BJ (cell line): ENCODE results near the gene MT3. TPM values are rescaled to one million over a fixed set of nuclear protein-coding genes. Genes with fewer than 3 reads are reported as not detected.

Experiments used
- CTCF ChIA-PET: fragments of 350-600 bp; formaldehyde crosslinking; extraction: SDS; loops from one replicate; lab custom pipeline; 2021; ENCODE audit warnings: antibody characterized with exemption, inconsistent platforms; lab: Yijun Ruan, JAX
- POLR2A ChIA-PET: fragments of 300-600 bp; sonication (Branson Sonifier 250); formaldehyde crosslinking; extraction: SDS; loops from one replicate; lab custom pipeline; 2021; ENCODE audit warnings: antibody characterized with exemption; lab: Charles Lee
- DNase-seq: peaks from one replicate; pipeline ENCODE4 v3.0.0-alpha.2; 2011; ENCODE audit warnings: low read depth
- H3K27me3 ChIP-seq: 2 replicates; pipeline ENCODE4 v1.6.0; 2011; ENCODE audit warnings: low read length; ENCODE audit not compliant: control insufficient read depth, insufficient read depth
- H3K36me3 ChIP-seq: 2 replicates; pipeline ENCODE4 v1.5.1; 2011; ENCODE audit warnings: low read length; ENCODE audit not compliant: control insufficient read depth, insufficient read depth
- H3K4me3 ChIP-seq: 2 replicates; pipeline ENCODE4 v1.5.1; 2011; ENCODE audit warnings: low read depth, mild to moderate bottlenecking, control low read depth, low read length
- polyA plus RNA-seq: library from polyadenylated mRNA; depleted of rRNA; stranded (reverse); fragments of >200 nt; gene quantifications from 2 replicates; pipeline ENCODE4 v1.2.3, GENCODE V29; 2011
- TF ChIP-seq, protein P1 (sequence below): IDR thresholded peaks from 2 replicates; pipeline ENCODE4 v1.5.1; 2011; ENCODE audit warnings: low read depth, mild to moderate bottlenecking, control low read depth, inconsistent platforms, low read length, moderate library complexity; ENCODE audit not compliant: insufficient read depth

Gene MT3
- polyA plus RNA-seq, 1 experiment: not detected

DNA sequence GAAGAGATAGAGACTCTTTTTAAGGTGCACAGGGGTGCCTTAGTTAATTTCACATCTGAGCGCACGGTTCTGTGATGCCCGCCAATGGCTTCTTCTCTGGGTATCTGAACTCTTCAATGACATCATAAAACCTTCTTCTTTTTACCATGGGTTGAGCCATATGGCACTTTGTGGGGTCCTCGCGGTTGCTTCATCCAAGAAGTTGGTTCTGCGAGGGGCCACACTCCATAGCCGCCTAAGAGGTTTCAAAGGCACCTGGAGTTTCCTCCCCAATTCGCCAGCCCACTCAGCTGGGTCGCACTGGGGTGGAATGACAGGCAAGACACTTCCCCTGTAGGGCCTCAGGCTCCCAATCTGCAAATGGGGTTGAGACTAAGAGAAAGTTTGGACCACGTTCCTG lies 34.9 kb upstream of the MT3 start:
- no peak for DNase-seq
- Histone ChIP-seq H3K36me3 (no peaks in the 10 kb centered on the region), H3K27me3 (peaks cover 8% of the 10 kb centered on the region), H3K4me3 (no peak overlapping the region)
- ChIA-PET CTCF (interaction anchor here (1.3 kb wide), 1 partner anchor 10 kb away, joined by 3 read pairs; the partner anchor contains the start of gene MT4), POLR2A (no interaction called here)
- TF ChIP-seq, protein P1, sequence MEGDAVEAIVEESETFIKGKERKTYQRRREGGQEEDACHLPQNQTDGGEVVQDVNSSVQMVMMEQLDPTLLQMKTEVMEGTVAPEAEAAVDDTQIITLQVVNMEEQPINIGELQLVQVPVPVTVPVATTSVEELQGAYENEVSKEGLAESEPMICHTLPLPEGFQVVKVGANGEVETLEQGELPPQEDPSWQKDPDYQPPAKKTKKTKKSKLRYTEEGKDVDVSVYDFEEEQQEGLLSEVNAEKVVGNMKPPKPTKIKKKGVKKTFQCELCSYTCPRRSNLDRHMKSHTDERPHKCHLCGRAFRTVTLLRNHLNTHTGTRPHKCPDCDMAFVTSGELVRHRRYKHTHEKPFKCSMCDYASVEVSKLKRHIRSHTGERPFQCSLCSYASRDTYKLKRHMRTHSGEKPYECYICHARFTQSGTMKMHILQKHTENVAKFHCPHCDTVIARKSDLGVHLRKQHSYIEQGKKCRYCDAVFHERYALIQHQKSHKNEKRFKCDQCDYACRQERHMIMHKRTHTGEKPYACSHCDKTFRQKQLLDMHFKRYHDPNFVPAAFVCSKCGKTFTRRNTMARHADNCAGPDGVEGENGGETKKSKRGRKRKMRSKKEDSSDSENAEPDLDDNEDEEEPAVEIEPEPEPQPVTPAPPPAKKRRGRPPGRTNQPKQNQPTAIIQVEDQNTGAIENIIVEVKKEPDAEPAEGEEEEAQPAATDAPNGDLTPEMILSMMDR: no peak

DNA sequence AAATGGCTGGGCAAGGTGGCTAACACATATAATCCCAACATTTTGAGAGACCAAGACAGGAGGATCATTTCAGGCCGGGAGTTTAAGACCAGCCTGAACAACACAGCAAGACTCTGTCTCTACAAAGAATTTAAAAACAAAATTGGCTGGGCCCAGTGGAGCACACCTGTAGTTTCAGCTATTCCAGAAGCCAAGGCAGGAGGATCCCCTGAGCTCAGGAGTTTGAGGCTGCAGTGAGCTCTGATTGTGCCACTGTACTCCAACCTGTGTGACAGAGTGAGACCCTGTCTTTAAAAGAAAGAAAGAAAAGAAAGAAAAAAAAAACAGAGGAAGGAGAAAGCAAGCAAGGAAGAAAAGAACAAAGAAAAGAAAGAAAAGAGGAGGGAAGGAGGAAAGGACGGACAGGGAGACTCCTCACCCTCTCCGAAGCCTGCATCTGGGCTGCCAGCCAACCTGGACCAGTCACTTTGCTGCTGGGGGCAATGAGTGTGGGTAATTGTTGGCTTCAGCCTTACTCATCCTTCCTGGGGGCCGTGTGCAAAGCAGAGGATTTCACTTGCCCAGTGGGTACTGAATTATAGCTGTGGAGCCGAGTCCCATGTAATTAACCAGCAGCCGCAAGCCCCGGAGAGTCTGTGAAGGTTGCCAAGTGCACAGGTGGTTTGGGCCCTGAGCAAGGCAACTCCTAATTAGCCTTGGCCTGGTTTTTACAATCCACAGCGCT lies 31.1 kb upstream of the MT3 start:
- no peak for DNase-seq
- no peaks in the 10 kb centered on the region for H3K36me3 ChIP-seq
- H3K4me3 ChIP-seq: no peak overlapping the region
- peaks cover 11% of the 10 kb centered on the region for H3K27me3 ChIP-seq
- POLR2A ChIA-PET: no interaction called here
- CTCF ChIA-PET: interaction anchor here (1.4 kb wide), 1 partner anchor 43 kb away, joined by 3 read pairs; no protein-coding TSS in a partner anchor
- TF ChIP-seq, protein P1: no peak

GRCh38 chr16:56559109-56559508 lies 30.2 kb upstream of the MT3 start:
- ChIA-PET POLR2A (no interaction called here), CTCF (no interaction called here)
- Histone ChIP-seq H3K36me3 (no peaks in the 10 kb centered on the region), H3K27me3 (peaks cover 8% of the 10 kb centered on the region), H3K4me3 (no peak overlapping the region)
- TF ChIP-seq, protein P1: no peak
- no peak for DNase-seq

DNA sequence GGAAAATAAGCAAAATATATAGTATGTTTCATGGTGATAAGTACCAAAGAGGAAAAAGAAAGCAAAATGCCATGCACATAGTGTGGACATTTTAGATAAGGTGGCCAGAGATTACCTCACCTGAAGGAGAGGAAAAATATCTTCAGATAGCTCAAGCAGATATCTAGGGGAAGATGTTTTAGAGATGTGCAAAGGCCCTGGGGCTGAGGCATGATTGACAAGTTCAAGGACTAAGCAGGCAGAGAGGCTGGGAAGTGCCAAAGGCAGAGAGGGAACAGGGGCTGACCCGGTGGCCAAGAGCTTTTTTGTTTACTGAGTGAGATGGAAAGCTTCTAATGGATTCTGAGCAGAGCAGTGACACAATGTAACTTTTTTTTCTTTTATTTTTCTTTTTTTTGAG lies 28.9 kb upstream of the MT3 start:
- Histone ChIP-seq H3K4me3 (no peak overlapping the region), H3K36me3 (no peaks in the 10 kb centered on the region), H3K27me3 (peaks cover 8% of the 10 kb centered on the region; the same call in 1 of the 2 replicates)
- ChIA-PET CTCF (interaction anchor here (0.6 to 2.2 kb wide), 4 partner anchors 17 to 153 kb away, joined by 3 to 13 read pairs (median 4); no protein-coding TSS in a partner anchor), POLR2A (interaction anchor here (0.6 kb wide), 1 partner anchor 44 kb away, joined by 3 read pairs; no protein-coding TSS in a partner anchor)
- TF ChIP-seq, protein P1: no peak
- no peak for DNase-seq

- no peak for DNase-seq
- no peak overlapping the region for H3K4me3 ChIP-seq
- H3K36me3 ChIP-seq: no peaks in the 10 kb centered on the region
- ChIA-PET CTCF (interaction anchor here (1.2 to 2.2 kb wide), 4 partner anchors 16 to 153 kb away, joined by 3 to 13 read pairs (median 4); no protein-coding TSS in a partner anchor), POLR2A (no interaction called here)
- TF ChIP-seq, protein P1: no peak
- peaks cover 8% of the 10 kb centered on the region; the same call in 1 of the 2 replicates for H3K27me3 ChIP-seq
Measured at GRCh38 chr16:56561126-56561525, 28.2 kb upstream of the MT3 start.
